Activated naive CD8-positive, alpha-beta T cell treated with anti-CD3 and anti-CD28 coated beads, Interleukin-2, amount 50 U/mL, for 24 hours (primary cell): ENCODE results near the gene DCDC1.

Experiments
- ATAC-seq: fragments of 150-1000 bp; cut with Tn5 transposase; one replicate; pipeline ENCODE4 v1.10.0; 2021
- DNase-seq: peaks from one replicate; pipeline ENCODE4 v3.0.0; 2021
- H3K27ac Mint-ChIP-seq: one replicate; pipeline ENCODE4 v1.8.0; 2021; ENCODE audit warnings: mild to moderate bottlenecking, mixed read lengths
- H3K27me3 Mint-ChIP-seq: one replicate; pipeline ENCODE4 v1.8.0; 2021; ENCODE audit warnings: mixed read lengths
- H3K36me3 Mint-ChIP-seq: one replicate; pipeline ENCODE4 v1.8.0; 2021; ENCODE audit warnings: low read depth, mixed read lengths
- H3K4me1 Mint-ChIP-seq: one replicate; pipeline ENCODE4 v1.8.0; 2021; ENCODE audit warnings: mixed read lengths
- H3K4me3 Mint-ChIP-seq: one replicate; pipeline ENCODE4 v1.8.0; 2021; ENCODE audit warnings: mild to moderate bottlenecking, moderate library complexity, mixed read lengths
- H3K9me3 Mint-ChIP-seq: one replicate; pipeline ENCODE4 v1.8.0; 2021; ENCODE audit warnings: mixed read lengths

Gene DCDC1

GRCh38 chr11:31236143-31236542, 133.4 kb downstream of the DCDC1 start:
- Mint-ChIP-seq H3K27me3 (peaks cover 5% of the 10 kb centered on the region), H3K27ac (no peak overlapping the region)
- no peak for DNase-seq

GRCh38 chr11:31233425-31233824, 136.1 kb downstream of the DCDC1 start:
- Mint-ChIP-seq H3K27ac (no peak overlapping the region), H3K4me1 (peaks cover 1% of the 10 kb centered on the region), H3K36me3 (no peaks in the 10 kb centered on the region), H3K4me3 (no peak overlapping the region), H3K27me3 (peaks cover 5% of the 10 kb centered on the region), H3K9me3 (no peaks in the 10 kb centered on the region)
- no peak for ATAC-seq
- no peak for DNase-seq

More at GRCh38 chr11:31236143-31236542, 133.4 kb downstream of the DCDC1 start:
- Mint-ChIP-seq H3K9me3 (no peaks in the 10 kb centered on the region), H3K36me3 (no peaks in the 10 kb centered on the region), H3K4me1 (peaks cover 1% of the 10 kb centered on the region), H3K4me3 (no peak overlapping the region)
- ATAC-seq = no peak

- Mint-ChIP-seq H3K27ac (no peak overlapping the region), H3K4me1 (peaks cover 1% of the 10 kb centered on the region), H3K36me3 (no peaks in the 10 kb centered on the region), H3K27me3 (peaks cover 4% of the 10 kb centered on the region), H3K9me3 (no peaks in the 10 kb centered on the region), H3K4me3 (no peak overlapping the region)
- ATAC-seq = no peak
- no peak for DNase-seq
Observed at GRCh38 chr11:31231601-31232000, 137.9 kb downstream of the DCDC1 start.

DNA sequence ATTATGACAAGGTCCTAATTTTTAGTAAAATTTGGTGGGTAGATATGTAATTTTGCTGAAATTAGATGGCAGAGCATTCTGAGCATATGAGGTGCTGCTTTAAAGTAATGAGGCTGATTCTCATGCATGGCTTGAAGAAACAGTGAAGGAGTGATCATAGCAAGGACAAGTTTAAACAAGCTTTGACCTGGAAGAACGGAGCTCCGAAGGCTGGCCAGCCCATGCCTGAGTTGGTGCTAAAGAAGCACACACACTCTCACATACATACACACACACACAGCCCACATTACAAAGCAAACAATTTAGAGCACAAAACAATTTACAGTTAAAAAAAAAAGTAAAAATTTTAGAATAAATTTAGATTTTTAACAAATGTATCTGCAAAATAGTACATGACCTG, 150.7 kb downstream of the DCDC1 start:
- no peak overlapping the region for H3K27ac Mint-ChIP-seq
- H3K36me3 Mint-ChIP-seq = no peaks in the 10 kb centered on the region
- DNase-seq (no peak), ATAC-seq (no peak)
- no peak overlapping the region for H3K4me3 Mint-ChIP-seq
- H3K27me3 Mint-ChIP-seq = peaks cover 2% of the 10 kb centered on the region
- H3K4me1 Mint-ChIP-seq = no peaks in the 10 kb centered on the region
- no peaks in the 10 kb centered on the region for H3K9me3 Mint-ChIP-seq

DNA sequence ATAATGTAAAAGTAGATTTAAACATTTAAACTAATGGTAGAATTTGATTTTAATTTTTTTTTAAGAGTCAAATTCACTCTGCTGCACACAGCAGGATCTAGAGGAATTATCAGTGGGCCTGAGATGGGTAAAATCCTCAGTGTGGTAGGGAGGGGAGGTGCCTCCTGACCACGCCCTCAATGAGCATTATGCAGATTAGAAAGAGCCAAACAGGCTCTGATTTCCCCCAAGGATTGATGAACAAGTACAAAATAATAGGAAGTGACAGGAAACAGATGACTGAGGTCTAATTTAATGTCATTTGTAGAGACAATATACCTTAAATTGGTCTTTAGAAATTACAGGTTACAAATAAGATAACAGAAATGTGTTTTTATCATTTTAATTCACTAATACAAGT, 155.2 kb downstream of the DCDC1 start:
- H3K27ac Mint-ChIP-seq = no peak overlapping the region
- H3K9me3 Mint-ChIP-seq = no peaks in the 10 kb centered on the region
- H3K27me3 Mint-ChIP-seq = no peaks in the 10 kb centered on the region
- no peak overlapping the region for H3K4me3 Mint-ChIP-seq
- DNase-seq (no peak), ATAC-seq (no peak)
- no peaks in the 10 kb centered on the region for H3K4me1 Mint-ChIP-seq
- no peaks in the 10 kb centered on the region for H3K36me3 Mint-ChIP-seq

DNA sequence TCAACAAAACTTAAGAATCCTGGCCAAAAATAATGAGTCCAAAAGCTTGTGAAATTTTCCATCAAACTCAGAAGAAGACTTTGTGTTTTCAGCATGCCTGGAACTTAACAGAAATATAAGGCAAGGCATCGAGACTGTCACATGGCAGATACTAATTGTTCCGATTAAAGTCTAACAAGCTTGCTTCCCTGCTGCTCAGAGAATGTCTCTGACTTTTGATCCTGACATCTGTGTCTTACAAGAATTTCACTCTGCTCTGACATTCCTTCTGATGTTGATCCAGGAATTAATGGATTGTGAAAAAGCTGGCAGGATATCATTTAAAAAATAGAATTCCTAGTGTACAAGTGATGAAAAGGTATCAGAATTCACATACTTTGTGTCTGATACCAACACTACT, 170.2 kb downstream of the DCDC1 start:
- no peaks in the 10 kb centered on the region for H3K9me3 Mint-ChIP-seq
- ATAC-seq (no peak), DNase-seq (no peak)
- no peaks in the 10 kb centered on the region for H3K4me1 Mint-ChIP-seq
- H3K36me3 Mint-ChIP-seq = no peaks in the 10 kb centered on the region
- H3K27ac Mint-ChIP-seq = no peak overlapping the region
- H3K27me3 Mint-ChIP-seq = peaks cover 2% of the 10 kb centered on the region
- H3K4me3 Mint-ChIP-seq = no peak overlapping the region

- Mint-ChIP-seq H3K4me3 (no peak overlapping the region), H3K27ac (no peak overlapping the region), H3K4me1 (no peaks in the 10 kb centered on the region), H3K27me3 (no peaks in the 10 kb centered on the region), H3K9me3 (peaks cover 25% of the 10 kb centered on the region), H3K36me3 (no peaks in the 10 kb centered on the region)
- no peak for ATAC-seq
- DNase-seq = no peak
Observed at GRCh38 chr11:31173926-31174680, 195.4 kb downstream of the DCDC1 start.

GRCh38 chr11:31160504-31161422, 208.8 kb downstream of the DCDC1 start:
- ATAC-seq = no peak
- H3K27me3 Mint-ChIP-seq = peaks cover 2% of the 10 kb centered on the region
- no peak for DNase-seq
- no peaks in the 10 kb centered on the region for H3K36me3 Mint-ChIP-seq
- H3K9me3 Mint-ChIP-seq = no peaks in the 10 kb centered on the region
- H3K4me1 Mint-ChIP-seq = no peaks in the 10 kb centered on the region
- H3K27ac Mint-ChIP-seq = no peak overlapping the region
- no peak overlapping the region for H3K4me3 Mint-ChIP-seq

- ATAC-seq = no peak
- no peak for DNase-seq
- Mint-ChIP-seq H3K27ac (no peak overlapping the region), H3K4me1 (no peaks in the 10 kb centered on the region), H3K4me3 (no peak overlapping the region), H3K36me3 (no peaks in the 10 kb centered on the region), H3K9me3 (no peaks in the 10 kb centered on the region), H3K27me3 (no peaks in the 10 kb centered on the region)
Observed at GRCh38 chr11:31150841-31151240, 218.7 kb downstream of the DCDC1 start.

GRCh38 chr11:31150011-31150410, 219.5 kb downstream of the DCDC1 start:
- no peak for ATAC-seq

GRCh38 chr11:31141789-31142188, 227.8 kb downstream of the DCDC1 start:
- no peak overlapping the region for H3K4me3 Mint-ChIP-seq
- H3K27me3 Mint-ChIP-seq = peaks cover 4% of the 10 kb centered on the region
- no peaks in the 10 kb centered on the region for H3K4me1 Mint-ChIP-seq
- ATAC-seq (no peak), DNase-seq (no peak)
- no peaks in the 10 kb centered on the region for H3K36me3 Mint-ChIP-seq
- H3K27ac Mint-ChIP-seq = no peak overlapping the region
- no peaks in the 10 kb centered on the region for H3K9me3 Mint-ChIP-seq

More at GRCh38 chr11:31150011-31150410, 219.5 kb downstream of the DCDC1 start:
- Mint-ChIP-seq H3K27me3 (no peaks in the 10 kb centered on the region), H3K36me3 (no peaks in the 10 kb centered on the region), H3K9me3 (no peaks in the 10 kb centered on the region), H3K4me1 (no peaks in the 10 kb centered on the region), H3K27ac (no peak overlapping the region), H3K4me3 (no peak overlapping the region)
- no peak for DNase-seq

- ATAC-seq = no peak
- Mint-ChIP-seq H3K4me1 (no peaks in the 10 kb centered on the region), H3K27me3 (peaks cover 4% of the 10 kb centered on the region), H3K27ac (no peak overlapping the region), H3K36me3 (no peaks in the 10 kb centered on the region), H3K9me3 (no peaks in the 10 kb centered on the region), H3K4me3 (no peak overlapping the region)
- no peak for DNase-seq
Observed at GRCh38 chr11:31139479-31139878, 230.1 kb downstream of the DCDC1 start.

- no peak for ATAC-seq
- H3K4me1 Mint-ChIP-seq = no peaks in the 10 kb centered on the region
- no peak for DNase-seq
Observed at GRCh38 chr11:31132531-31133421, 236.8 kb downstream of the DCDC1 start.

GRCh38 chr11:31131760-31132159, 237.8 kb downstream of the DCDC1 start:
- Mint-ChIP-seq H3K36me3 (no peaks in the 10 kb centered on the region), H3K9me3 (no peaks in the 10 kb centered on the region), H3K27ac (no peak overlapping the region), H3K4me3 (no peak overlapping the region), H3K4me1 (no peaks in the 10 kb centered on the region), H3K27me3 (no peaks in the 10 kb centered on the region)
- ATAC-seq (no peak), DNase-seq (no peak)

More at GRCh38 chr11:31132531-31133421, 236.8 kb downstream of the DCDC1 start:
- H3K27me3 Mint-ChIP-seq = no peaks in the 10 kb centered on the region
- H3K27ac Mint-ChIP-seq = no peak overlapping the region
- no peaks in the 10 kb centered on the region for H3K9me3 Mint-ChIP-seq
- H3K36me3 Mint-ChIP-seq = no peaks in the 10 kb centered on the region
- H3K4me3 Mint-ChIP-seq = no peak overlapping the region
